ELR (cell line): ENCODE results near the gene MGAT5.
A peak's percentile ranks its signal among the peaks of the same experiment; 100 is the strongest.

ENCODE experiments used
- DNase-seq: peaks from one replicate; pipeline ENCODE4 v3.0.0-alpha.2; 2015; ENCODE audit warnings: low read depth

MGAT5 gene

DNA sequence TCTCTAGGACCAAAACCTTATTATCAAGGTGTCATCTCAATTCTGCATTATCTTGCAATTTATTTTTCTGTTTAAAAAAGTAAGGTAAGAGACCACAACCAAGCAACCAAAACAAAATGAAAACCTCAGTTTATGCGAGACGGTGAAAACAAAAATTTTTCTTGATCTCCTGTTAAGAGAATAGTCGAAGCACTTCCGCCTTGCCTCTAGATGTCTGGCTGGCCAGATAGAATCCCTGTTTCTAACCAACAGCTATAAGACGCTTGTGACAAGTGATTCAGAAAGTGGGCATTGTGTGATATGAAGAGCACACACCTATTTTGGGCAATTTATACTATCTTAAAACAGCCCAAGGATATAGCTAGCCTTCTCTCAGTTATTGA, 51.2 kb downstream of the MGAT5 start:
- no peak for DNase-seq

DNA sequence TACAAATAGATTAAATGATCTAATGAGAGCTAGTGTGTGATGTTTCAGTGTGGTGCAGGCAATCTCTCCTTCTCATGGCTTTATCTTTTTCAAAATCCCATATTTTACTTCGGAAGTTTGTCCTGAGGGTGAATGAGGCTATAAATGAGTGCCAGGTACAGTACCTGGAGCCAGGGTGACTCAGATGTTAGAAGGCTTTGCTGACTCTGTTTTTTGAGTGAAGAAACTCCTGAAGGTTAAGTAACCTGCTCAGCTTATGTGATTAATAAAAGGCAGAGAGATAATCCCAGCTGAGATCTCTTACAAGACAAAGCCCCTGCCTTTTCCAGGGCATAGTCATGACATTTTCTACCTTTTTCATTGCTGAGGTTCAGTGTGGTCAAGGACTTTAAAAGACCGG, 52.6 kb downstream of the MGAT5 start:
- DNase-seq, result no peak

DNA sequence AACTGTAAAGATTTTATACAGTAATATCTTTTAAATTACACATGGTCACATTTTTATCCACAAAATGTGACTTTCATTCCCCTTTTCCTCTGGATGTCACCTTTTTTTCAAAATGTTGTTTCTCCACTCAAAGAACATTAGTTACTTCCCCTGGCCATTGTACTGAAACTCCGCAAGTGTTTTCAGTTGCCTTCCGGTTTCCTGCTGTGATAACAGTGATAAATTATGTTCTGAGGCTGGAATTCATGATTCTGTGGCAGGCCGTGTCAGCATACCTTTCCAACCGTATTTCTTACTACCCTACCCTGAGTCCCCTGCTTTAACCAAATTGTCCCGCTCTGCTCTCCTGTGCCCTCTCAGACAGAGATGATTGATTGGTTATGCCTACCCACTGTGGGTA, 53.5 kb downstream of the MGAT5 start:
- no peak for DNase-seq

DNA sequence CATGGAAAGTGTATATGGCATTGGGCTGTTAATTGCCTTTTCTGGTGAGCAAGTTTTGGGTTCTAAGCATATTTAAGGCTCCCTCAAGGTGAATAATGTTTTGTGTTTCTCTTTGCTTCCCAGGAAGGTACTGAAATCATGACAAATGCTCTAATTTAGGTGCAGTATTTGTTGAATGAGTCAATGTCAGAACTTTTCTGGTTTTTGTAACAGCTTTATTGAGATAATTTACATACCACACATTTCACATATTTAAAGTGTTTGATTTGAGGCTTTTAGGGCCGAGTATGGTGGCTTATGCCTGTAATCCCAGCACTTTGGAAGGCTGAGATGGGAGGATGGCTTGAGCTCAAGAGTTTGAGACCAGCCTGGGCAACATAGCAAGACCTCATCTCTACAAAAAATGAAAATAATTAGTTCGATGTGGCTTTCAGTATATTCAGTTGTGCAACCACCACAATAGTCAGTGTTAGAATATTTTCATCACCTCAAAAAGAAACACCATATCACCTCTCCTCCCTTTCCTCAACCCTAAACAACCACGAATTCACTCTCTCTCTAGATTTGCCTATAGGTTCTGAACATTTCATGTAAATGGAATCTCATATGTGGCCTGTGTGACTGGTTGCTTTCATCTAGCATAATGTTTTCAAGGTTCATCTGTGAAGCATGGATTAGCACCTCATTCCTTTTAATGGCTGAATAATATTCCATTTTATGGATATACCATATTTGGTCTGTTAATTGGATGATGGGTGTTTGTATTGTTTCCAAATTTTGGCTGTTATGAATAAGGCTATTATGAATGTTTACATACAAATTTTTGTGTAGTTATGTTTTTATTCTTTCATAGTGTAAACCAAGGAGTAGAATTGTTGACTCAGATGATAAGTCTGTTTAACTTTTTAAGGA, 54.9 kb downstream of the MGAT5 start:
- DNase-seq, result no peak

DNA sequence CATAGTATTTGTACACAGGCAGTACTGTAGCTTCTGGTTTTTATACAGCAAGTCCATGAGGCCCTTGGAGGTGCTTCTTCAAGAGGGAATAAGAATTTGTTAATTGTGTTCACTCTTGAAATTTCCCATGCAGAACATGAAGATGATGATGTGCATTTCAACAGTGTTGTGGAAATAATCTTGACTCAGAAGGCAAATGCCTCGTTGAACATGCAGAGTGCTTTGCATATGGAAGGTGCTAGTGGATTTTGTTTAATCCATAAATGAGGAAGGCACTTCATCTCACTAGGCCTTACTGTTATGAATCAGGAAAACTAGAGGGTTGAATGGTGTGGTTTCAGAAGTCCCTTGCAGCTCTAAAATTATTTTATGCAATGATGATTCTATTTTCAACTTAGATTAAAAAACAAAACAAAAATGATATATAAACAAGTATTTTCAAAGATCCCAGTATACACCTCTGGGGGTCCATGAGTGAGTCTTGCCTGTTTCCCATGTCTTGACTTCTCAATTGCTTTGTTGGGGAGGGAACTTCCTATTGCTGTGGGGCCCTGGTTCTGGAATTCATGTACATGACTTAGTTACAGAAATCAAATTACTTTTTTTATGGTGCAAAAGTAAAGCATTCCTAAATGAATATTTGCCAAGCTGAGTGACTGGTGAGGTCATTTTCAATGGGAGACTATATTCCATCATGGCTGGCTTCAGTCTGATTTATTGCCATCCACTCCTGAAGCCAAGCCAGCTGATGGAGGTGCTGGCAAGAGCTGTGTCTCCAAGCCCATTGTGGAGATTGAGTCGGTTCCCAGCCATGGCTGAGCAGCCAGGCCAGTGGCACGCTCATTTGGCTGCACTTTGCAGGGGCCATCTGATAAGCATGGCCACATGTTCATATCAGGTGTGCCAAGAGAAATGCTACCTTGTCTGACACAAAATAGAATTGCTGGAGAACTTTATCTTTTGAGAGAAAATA, 56.5 kb downstream of the MGAT5 start:
- DNase-seq, result no peak

DNA sequence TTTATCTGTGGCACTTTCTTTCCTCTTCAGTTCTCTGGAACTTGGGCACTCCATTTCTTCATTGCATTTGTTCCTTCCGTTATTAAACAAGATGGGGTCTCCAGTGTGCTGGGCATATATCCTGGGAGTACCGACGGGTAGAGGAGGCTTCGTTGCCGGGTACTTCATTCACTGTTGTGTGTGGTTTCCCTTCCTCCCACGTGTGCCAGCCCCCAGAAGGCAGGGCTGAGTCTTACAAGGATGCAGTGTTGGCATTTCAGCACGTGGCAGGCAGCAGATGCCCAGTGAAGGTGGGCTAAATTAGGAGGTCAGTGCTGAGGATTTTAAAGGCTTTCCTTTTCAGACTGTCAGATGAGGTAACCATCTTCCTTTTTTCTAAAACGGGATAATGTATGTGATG, 58.6 kb downstream of the MGAT5 start:
- DNase-seq, result no peak

DNA sequence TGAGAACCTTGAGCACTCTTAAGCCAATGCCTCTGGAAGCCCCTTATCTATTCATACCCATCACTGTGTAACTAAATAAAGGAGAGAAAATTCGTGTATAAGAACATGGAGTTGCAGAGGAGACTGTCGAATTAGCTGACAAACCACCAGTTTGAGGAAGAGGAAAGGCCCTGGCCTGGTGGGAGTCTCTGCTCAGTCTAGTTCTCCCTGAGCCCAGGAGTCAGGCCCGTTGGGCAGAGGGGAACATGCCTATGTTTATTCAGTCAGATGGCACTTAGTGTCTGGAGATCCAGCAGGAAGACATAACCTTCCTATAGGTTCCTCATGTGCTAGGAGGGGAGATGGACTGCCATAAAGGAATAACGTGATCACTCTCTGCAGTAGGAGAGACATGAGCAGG, 60.3 kb downstream of the MGAT5 start:
- DNase-seq, result no peak

DNA sequence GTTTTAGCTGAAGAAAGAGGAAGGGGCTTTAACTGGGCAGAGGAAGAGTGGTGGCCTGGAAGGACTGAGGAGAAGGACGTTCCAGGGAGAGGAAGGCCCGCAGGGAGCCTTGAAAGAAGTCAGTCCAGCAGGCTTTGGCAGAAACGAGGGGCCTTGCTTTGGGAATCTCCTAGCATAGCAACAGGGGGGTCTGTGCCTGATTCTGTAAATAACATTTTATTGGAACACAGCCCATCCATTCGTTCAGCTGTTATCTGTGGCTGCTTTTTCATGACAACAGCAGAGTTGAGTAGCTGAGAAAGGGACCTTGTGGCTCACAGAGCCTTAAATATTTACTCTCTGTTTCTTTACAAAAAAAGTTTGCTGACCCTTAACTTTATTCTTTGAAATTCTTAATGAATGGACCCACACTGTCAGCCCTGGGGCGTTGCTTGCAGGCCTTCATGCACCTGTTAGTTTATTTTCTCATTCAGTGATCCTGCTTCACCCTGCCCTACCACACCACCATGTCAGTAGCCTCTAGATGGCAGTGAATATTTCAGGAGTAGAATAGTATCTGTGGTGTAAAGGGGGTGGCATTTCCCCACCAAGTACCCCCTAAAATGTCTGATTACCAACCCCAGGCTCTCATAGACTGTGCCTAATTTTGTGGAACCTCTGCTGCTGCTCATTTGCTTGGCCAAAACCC, 61.0 kb downstream of the MGAT5 start:
- no peak for DNase-seq

DNA sequence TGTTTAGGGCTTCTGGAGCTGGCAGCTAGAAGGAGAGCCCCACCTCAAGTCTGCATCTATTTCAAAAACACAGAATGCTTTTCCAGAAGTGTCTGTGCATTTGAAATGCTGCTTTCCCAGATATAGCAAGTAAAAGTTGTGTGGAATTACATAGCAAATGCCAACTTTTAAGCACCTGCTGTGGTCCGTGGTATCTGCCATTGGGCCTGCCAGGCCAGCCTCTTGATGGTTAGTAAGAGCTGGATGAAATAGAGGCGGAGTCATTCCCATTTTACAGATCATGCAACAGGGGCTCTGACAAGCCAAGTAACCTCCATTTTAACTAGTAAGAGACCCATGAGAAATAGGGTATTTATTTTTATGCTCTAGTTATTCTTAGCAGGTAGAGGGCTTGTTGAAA, 61.6 kb downstream of the MGAT5 start:
- DNase-seq, result no peak

DNA sequence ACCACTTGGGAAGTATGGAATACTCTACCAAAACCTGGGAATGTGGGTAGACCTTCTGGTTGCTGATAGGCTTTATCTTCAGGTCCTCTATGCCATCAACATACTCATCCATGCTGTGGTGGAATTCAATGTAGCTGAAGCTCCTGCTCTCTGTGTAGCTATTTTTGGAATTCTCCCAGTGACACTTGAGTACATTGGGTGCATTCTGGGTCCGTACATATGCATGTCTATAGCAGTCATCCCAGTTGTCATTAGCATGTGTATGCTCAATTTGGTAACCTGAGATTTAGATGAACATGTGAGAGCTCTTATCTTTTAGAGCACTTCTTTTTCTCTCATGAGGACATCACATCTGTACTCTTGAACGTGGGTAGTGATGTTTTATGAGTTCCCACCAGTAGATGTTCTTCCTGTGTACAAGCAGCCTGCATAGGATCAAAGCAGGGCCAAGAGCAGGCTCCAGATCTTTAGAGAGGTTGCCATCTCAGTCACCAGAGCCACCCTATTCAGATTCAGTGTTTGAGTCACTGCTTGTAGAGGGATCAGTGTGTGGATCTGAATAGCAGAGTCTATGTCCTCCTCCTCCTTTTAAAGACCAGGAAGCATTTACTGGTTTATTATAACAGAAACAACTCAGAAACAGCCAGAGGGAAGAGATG, 65.9 kb downstream of the MGAT5 start:
- no peak for DNase-seq

DNA sequence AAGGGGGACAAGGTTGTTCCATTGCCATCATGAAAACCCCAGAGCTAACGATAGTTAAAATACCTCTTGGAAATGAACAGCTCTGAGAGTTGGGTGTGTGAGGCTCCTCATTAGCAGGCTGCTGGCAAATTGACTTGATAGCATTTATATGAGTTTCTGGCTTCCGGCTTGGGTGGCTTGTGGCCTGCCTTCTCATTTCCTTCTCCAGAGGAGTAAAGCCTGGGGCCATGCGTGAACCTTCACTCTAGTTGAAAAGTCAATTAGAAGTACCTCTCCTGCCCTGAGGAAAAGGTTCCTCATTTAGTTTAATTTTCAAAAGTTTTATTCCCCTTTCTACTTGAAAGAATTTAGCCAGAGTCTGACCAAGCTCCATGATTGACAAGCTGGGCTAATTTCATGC, 67.1 kb downstream of the MGAT5 start:
- no peak for DNase-seq

DNA sequence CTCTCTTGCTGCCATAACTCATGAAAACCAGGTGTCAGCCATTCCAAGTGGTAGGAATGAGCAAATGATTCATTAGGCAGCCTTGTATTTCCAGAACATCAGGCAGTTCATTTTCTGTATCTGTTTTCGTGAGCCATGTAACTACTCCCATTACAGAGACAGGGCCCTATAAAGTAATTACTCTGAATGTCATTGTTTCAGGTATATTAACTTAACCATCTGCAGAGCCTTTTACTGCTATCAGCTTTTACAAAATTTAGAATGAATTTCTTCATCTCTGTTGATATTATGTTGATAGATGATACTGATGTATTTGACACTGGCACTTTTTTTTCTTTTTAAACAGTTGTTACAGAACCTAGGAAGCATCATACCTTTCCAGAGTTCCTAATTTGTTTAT, 69.9 kb downstream of the MGAT5 start:
- DNase-seq, result no peak

DNA sequence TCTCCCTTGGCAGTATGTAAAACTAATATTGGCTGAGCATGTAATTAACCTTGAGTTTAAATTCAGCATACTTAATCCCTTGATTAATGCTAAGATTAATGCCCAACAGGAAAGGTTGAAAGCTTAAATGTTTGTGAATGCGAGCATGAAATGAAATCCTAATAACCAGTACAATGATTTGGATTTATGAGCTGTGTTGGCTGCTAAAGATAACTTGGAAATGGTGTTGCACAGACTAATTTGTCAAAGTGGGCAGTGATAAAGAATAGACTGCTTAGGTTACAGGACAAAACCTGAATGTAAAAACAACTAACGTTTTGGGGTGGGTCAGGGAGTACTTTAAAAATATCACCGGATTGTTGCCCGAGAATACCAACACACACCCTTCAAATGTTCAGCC, 70.6 kb downstream of the MGAT5 start:
- no peak for DNase-seq

DNA sequence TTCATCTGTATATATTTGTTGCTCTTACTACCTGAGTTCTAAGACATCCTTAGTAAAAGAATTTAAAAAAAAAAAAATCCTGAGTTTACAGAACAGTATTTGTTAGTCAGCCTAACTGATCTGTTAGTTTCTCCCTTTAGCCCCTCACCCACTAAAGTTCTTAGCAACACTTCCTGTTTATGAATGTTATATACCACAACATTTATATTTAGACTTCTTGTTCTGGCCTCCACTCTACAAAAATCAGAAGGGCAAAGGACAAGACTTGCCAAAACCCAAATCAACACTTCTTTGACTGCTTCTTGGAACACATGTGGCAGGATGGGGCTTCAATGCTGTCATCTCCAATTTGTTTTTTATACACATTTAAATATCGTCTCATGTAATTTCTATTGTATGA, 71.1 kb downstream of the MGAT5 start:
- DNase-seq, result no peak

DNA sequence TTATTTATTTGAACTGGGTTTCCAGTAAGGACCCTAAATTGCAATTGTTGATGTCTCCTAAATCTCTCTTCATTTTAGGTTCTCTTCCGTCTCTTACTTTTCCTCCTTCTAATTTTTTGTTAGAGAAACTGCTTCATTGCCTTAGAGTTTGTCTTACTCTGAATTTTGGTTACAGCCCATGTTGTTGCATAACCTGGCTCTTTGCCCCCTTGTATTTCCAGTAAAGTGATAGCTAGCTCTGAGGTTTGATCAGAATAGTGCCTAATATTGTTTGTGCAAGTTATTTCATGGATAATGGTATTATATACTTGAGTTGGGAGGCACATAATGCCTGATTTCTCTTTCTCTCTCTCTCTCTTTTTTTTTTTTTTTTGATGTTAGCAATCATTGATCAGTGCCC, 71.8 kb downstream of the MGAT5 start:
- no peak for DNase-seq

DNA sequence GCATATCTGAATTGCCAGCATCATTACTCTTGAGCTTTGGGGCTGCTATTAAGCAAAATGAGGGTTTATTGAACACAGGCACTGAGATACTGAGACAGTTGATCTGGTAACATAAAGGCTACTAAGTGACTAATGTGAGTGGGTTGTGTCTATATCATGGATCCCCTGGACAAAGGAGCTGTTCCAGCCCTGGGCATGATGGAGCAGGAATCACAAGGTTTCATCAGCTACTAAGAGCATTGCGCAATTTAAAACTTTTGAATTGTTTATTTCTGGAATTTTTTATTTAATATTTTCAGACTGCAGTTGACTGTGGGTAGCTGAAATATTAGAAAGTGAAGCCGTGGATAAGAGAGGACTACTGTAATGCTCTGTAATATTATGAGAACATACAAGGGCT, 73.5 kb downstream of the MGAT5 start:
- DNase-seq, result peak; percentile 29

DNA sequence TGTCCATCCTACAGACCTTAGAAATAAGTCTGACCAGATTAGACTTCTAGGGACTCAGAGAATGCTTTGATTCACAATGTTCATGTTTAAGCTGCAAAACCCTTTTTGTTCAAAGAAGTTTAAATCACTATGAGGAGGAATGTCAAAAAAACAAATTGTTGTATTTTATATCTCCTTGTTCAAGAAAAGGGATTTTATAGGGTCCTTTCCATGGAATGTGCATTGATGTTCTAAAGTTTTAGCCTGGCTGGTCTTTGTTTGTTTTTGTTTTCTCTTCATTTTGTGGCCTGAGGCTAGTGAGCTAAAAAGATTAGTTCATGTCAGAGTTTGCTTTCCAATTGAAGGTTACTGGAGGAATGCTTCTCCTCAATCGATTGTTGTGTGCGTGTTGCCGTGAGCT, 77.2 kb downstream of the MGAT5 start:
- no peak for DNase-seq

DNA sequence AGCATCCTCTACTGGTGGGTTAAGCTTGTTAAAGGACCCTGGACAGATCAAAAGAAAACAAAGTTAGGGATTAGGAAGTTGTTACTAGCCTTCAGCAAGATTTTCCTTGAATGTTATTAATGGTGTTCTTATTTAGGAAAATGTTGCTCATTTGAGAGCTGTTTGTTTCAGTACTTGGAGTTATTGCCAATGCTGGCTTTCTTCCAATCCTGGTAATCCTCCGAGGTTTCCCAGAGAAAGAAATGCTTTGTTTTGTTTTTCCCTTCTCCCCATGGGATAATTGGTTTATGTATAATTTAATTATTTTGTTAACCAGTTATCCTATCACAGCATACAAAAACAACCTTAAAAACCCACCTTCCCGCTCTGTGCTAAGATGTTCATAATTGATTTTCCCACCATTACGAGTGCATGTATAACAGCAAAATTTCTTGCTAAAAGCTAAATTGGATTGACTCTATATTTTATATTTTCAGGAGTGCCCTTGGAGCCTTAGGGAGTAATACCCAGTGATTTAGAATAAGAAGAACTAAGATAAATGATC, 79.8 kb downstream of the MGAT5 start:
- no peak for DNase-seq

DNA sequence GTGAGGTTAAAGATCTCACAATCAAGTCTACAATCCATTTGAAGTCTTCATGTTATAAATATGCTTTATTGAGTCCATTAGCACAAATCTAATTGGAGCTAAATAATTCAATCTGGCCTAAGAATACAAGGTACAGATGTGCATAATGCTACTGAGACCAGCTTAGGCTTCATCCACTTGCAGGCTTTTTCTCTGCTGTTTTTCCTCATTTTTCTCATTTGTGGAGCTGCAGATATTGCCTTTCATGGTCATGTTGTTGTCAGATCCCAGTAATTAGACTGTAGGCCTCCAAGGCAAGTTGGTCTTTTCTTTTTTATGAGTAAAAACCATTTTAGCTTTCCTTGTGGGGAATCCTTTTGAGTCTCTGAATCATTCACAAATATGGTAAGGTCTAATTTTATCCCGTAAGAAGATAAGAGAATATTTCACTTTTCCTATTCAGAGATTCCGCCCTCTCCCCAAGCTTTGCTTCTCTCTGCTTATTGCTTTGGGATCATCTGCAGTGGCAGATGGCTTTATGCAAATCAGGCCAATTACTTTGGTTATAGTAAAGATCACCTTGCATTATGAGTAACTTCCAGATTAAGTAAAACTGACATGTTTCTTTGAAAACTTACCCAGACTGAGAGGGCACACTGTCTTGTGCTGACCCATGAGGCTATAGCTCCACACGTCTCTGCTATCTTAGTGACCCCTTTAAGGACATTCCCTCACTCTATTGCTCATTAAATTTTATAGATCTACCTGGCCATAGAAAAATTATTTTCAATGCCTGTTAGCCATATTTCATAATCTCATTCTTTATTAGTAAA, 80.9 kb downstream of the MGAT5 start:
- no peak for DNase-seq

DNA sequence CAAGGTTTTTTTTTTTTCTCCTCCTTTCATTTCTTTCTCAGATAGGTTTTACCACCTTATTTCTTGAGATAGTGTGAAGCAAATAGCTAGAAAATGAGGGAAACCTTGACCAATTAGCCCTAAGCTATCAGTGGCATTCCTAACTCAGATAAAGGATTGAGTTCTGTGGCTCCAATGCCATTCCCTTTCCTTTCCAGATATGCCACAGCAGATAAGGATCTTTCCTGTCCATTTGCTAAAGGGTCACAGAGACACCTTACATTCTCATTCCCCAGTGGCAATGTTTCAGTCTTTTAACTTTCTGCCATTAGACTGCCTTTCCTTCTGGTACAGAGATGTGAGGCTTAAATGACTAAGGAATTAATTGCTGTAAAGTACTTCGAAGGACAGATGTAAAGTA, 81.7 kb downstream of the MGAT5 start:
- no peak for DNase-seq

DNA sequence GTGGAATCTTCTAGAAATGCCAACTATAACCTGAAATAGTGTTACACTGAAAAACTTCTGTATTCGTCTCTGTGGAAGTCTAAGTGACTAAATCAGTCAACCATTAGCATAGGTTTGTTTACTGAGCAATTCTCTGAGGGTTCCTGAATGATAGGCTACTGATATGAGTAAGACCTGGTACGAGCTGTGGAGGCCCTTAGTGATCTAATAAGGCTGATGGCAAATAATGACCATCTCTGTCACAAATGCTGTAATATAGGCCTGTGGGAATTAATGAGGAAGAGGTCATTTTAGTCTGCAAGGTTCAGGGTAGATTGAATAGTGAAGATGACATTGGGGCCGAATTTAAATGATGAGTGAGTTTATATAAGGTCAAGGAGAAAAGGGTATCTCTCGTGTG, 82.5 kb downstream of the MGAT5 start:
- DNase-seq, result no peak
